Measurements from ENCODE around the gene PPP1R2B.

GRCh38 chr5:156888520-156888919, 38.4 kb downstream of the PPP1R2B start:
- no peak for TF ChIP-seq POLR2A (IDR thresholded peaks at IDR 0.05; ENCODE audit: low read length)
- no peak for TF ChIP-seq GATA1 (IDR thresholded peaks at IDR 0.05; ENCODE audit: low read depth, low read length)
